ENCODE data around the gene PARP9. TPM values are rescaled to one million over a fixed set of nuclear protein-coding genes. Genes with fewer than 3 reads are reported as not detected.

PARP9 gene
- total and polyA plus RNA-seq, 2 of the 13 experiments (the other 11 are each of a cell fraction or from before 2014, with no cell fraction given): 6.5 to 10.6 TPM

GRCh38 chr3:122515020-122515468 lies 49.1 kb downstream of the PARP9 start (continued):
- TF ChIP-seq SNAPC5 (CRISPR knock-in tag; IDR thresholded peaks at IDR 0.05; ENCODE audit: borderline replicate concordance) (no peak), ZNF709 (CRISPR knock-in tag; IDR thresholded peaks at IDR 0.05) (peak; percentile 32; the same call in 1 of the 2 replicates), MEIS2 (CRISPR knock-in tag; IDR thresholded peaks at IDR 0.05) (no peak), MAFF (IDR thresholded peaks at IDR 0.05; ENCODE audit: low read depth, low read length) (no peak), ZNF460 (CRISPR knock-in tag; IDR thresholded peaks at IDR 0.05; ENCODE audit: borderline replicate concordance) (no peak), ZNF567 (CRISPR knock-in tag; IDR thresholded peaks at IDR 0.05; ENCODE audit: borderline replicate concordance) (no peak), ZNF652 (CRISPR knock-in tag; IDR thresholded peaks at IDR 0.05; ENCODE audit: borderline replicate concordance, low read depth) (no peak), FOXP1 (IDR thresholded peaks at IDR 0.05) (no peak), FOXP1 (CRISPR knock-in tag; IDR thresholded peaks at IDR 0.05) (no peak), ZNF407 (CRISPR knock-in tag; IDR thresholded peaks at IDR 0.05; ENCODE audit: not compliant biosample characterization) (no peak), ZFYVE20 (CRISPR knock-in tag; IDR thresholded peaks at IDR 0.05; ENCODE audit: borderline replicate concordance, low read depth) (no peak), NRL (CRISPR knock-in tag; IDR thresholded peaks at IDR 0.05; ENCODE audit: borderline replicate concordance) (no peak), HHEX (CRISPR knock-in tag; IDR thresholded peaks at IDR 0.05) (no peak), SNAPC2 (CRISPR knock-in tag; IDR thresholded peaks at IDR 0.05) (0 out of 2 replicates have a peak, but pooled peaks have one; percentile 39), GABPA (IDR thresholded peaks at IDR 0.05; ENCODE audit: low read depth, low read length) (no peak), GABPA (CRISPR knock-in tag; IDR thresholded peaks at IDR 0.05; ENCODE audit: low read depth) (0 out of 2 replicates have a peak, but pooled peaks have one; percentile 47), TOPORS (CRISPR knock-in tag; IDR thresholded peaks at IDR 0.05) (0 out of 2 replicates have a peak, but pooled peaks have one; percentile 71), BHLHE40 (IDR thresholded peaks at IDR 0.05; ENCODE audit: low read length) (no peak), FOXC1 (CRISPR knock-in tag; IDR thresholded peaks at IDR 0.05; ENCODE audit: borderline replicate concordance) (0 out of 2 replicates have a peak, but pooled peaks have one; percentile 27), ZNF354B (CRISPR knock-in tag; IDR thresholded peaks at IDR 0.05) (peak; percentile 67; the same call in 1 of the 2 replicates), ZNF891 (CRISPR knock-in tag; IDR thresholded peaks at IDR 0.05) (no peak), ATF4 (CRISPR knock-in tag; IDR thresholded peaks at IDR 0.05) (0 out of 4 replicates have a peak, but pooled peaks of 1 of the 2 experiments have one; percentile 2), ZNF101 (CRISPR knock-in tag; IDR thresholded peaks at IDR 0.05; ENCODE audit: borderline replicate concordance, low read depth) (no peak), ZNF761 (CRISPR knock-in tag; conservative IDR thresholded peaks at IDR 0.05) (no peak)
